Middle frontal gyrus (tissue), 1 donor: Measurements from ENCODE around the gene MAD1L1.
"Not testable (repeated sequence)": the region's sequence is repeated elsewhere in the genome, so short reads cannot be mapped to it uniquely, and the experiment has no call there.

Source experiments
- DNase-seq: peaks from one replicate; pipeline ENCODE4 v3.0.0-alpha.2; 2015; ENCODE audit warnings: low spot score; ENCODE audit errors: extremely low spot score

MAD1L1 gene

GRCh38 chr7:2070151-2070763 is 162.5 kb downstream of the MAD1L1 start:
- no peak for DNase-seq

GRCh38 chr7:2069472-2069860 is 163.3 kb downstream of the MAD1L1 start:
- DNase-seq: peak; percentile 12

- no peak for DNase-seq
Measured at GRCh38 chr7:2068693-2069471, 163.9 kb downstream of the MAD1L1 start.

GRCh38 chr7:2066251-2066919 is 166.4 kb downstream of the MAD1L1 start:
- no peak for DNase-seq

GRCh38 chr7:2065528-2065927 is 167.2 kb downstream of the MAD1L1 start:
- no peak for DNase-seq

- DNase-seq: no peak
Measured at GRCh38 chr7:2063563-2064260, 169.0 kb downstream of the MAD1L1 start.

- no peak for DNase-seq
Measured at GRCh38 chr7:2062648-2063047, 170.1 kb downstream of the MAD1L1 start.

GRCh38 chr7:2060701-2061100 is 172.0 kb downstream of the MAD1L1 start:
- no peak for DNase-seq

- no peak for DNase-seq
Measured at GRCh38 chr7:2059964-2060700, 172.6 kb downstream of the MAD1L1 start.

- DNase-seq: not testable (repeated sequence)
Measured at GRCh38 chr7:2058246-2058645, 174.5 kb downstream of the MAD1L1 start.

- no peak for DNase-seq
Measured at GRCh38 chr7:2055956-2056355, 176.8 kb downstream of the MAD1L1 start.

GRCh38 chr7:2054927-2055326 is 177.8 kb downstream of the MAD1L1 start:
- DNase-seq: no peak

GRCh38 chr7:2053395-2053794 is 179.3 kb downstream of the MAD1L1 start:
- DNase-seq: no peak

- no peak for DNase-seq
Measured at GRCh38 chr7:2052657-2053048, 180.1 kb downstream of the MAD1L1 start.

- no peak for DNase-seq
Measured at GRCh38 chr7:2051707-2052656, 180.8 kb downstream of the MAD1L1 start.

GRCh38 chr7:2050511-2050866 is 182.3 kb downstream of the MAD1L1 start:
- no peak for DNase-seq

GRCh38 chr7:2049782-2050510 is 182.8 kb downstream of the MAD1L1 start:
- no peak for DNase-seq

GRCh38 chr7:2049111-2049781 is 183.5 kb downstream of the MAD1L1 start:
- DNase-seq: no peak

- no peak for DNase-seq
Measured at GRCh38 chr7:2048531-2048930, 184.2 kb downstream of the MAD1L1 start.
